Measurements from ENCODE around the gene XYLB.
"Not testable (repeated sequence)": the region's sequence is repeated elsewhere in the genome, so short reads cannot be mapped to it uniquely, and the experiment has no call there.

DNA sequence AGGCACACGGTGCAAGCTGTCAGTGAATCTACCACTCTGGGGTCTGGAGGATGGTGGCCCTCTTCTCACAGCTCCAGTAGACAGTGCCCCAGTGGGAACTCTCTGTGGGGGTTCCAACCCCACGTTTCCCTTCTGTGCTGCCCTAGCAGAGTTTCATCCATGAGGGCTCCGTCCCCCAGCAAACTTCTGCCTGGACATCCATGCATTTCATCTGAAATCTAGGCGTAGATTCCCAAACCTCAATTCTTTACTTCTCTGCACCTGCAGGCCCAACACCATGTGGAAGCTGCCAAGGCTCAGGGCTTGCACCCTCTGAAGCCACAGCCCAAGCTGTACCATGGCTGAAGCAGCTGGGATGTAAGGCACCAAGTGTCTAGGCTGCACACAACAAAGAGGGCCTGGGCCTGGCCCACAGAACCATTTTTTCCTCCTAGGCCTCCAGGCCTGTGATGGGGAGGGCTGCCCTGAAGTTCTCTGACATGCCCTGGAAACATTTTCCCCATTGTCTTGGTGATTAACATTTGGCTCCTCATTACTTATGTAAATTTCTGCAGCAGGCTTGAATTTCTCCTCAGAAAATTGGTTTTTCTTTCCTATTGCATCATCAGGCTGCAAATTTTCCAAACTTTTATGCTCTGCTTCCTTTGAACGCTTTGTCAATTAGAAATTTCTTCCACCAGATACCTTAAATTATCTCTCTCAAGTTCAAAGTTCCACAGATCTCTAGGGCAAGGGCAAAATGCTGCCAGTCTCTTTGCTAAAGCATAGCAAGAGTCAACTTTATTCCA, 86.5 kb downstream of the XYLB start:
- TF ChIP-seq, protein P1, sequence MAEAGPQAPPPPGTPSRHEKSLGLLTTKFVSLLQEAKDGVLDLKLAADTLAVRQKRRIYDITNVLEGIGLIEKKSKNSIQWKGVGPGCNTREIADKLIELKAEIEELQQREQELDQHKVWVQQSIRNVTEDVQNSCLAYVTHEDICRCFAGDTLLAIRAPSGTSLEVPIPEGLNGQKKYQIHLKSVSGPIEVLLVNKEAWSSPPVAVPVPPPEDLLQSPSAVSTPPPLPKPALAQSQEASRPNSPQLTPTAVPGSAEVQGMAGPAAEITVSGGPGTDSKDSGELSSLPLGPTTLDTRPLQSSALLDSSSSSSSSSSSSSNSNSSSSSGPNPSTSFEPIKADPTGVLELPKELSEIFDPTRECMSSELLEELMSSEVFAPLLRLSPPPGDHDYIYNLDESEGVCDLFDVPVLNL (CRISPR knock-in tag; IDR thresholded peaks at IDR 0.05; ENCODE audit: borderline replicate concordance, low read depth): not testable (repeated sequence)
- TF ChIP-seq OVOL2 (CRISPR knock-in tag; IDR thresholded peaks at IDR 0.05; ENCODE audit: borderline replicate concordance); TEAD4 (CRISPR knock-in tag; IDR thresholded peaks at IDR 0.05); FOXP1 (CRISPR knock-in tag; IDR thresholded peaks at IDR 0.05; ENCODE audit: borderline replicate concordance); CTCF (IDR thresholded peaks at IDR 0.05): not testable (repeated sequence)
- TF ChIP-seq, protein P2, sequence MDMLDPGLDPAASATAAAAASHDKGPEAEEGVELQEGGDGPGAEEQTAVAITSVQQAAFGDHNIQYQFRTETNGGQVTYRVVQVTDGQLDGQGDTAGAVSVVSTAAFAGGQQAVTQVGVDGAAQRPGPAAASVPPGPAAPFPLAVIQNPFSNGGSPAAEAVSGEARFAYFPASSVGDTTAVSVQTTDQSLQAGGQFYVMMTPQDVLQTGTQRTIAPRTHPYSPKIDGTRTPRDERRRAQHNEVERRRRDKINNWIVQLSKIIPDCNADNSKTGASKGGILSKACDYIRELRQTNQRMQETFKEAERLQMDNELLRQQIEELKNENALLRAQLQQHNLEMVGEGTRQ (CRISPR knock-in tag; IDR thresholded peaks at IDR 0.05): not testable (repeated sequence)
